Liver (tissue), 3 donors: ENCODE results near the gene SULT1B1.

Source experiments
- FOXA1 ChIP-seq: IDR thresholded peaks from 2 replicates; pipeline ENCODE4 v1.6.1; 2016; ENCODE audit warnings: antibody characterized with exemption
- GABPA ChIP-seq, 2 donors: IDR thresholded peaks in 1 of 2; conservative IDR thresholded peaks in 1 of 2; 2 replicates each; pipeline ENCODE4 v1.6.1; 2016; ENCODE audit warnings: antibody characterized with exemption in 2 of 2, mild to moderate bottlenecking in 1 of 2, moderate library complexity in 1 of 2
- JUND ChIP-seq, 2 donors: IDR thresholded peaks; 2 replicates each; pipeline ENCODE4 v1.6.1; 2016; ENCODE audit warnings: antibody characterized with exemption in 2 of 2
- SP1 ChIP-seq: IDR thresholded peaks from 2 replicates; pipeline ENCODE4 v1.6.1; 2018; ENCODE audit warnings: antibody characterized with exemption, mild to moderate bottlenecking
- TAF1 ChIP-seq: conservative IDR thresholded peaks from 2 replicates; pipeline ENCODE4 v1.6.1; 2016; ENCODE audit warnings: antibody characterized with exemption, mild to moderate bottlenecking
- TF ChIP-seq, protein P1 (sequence below): fragments of 150-350 bp; IDR thresholded peaks from 2 replicates; pipeline ENCODE4 v1.5.1; 2017; ENCODE audit warnings: improper control_type of control experiment, low read depth, low read length; ENCODE audit not compliant: missing input control
- TF ChIP-seq, protein P2 (sequence below): IDR thresholded peaks from 2 replicates; pipeline ENCODE4 v1.6.1; 2016; ENCODE audit warnings: antibody characterized with exemption
- TF ChIP-seq, protein P3 (sequence below): IDR thresholded peaks from 2 replicates; pipeline ENCODE4 v1.6.1; 2016; ENCODE audit warnings: antibody characterized with exemption, mild to moderate bottlenecking
- TF ChIP-seq, protein P4 (sequence below): IDR thresholded peaks from 2 replicates; pipeline ENCODE4 v1.6.1; 2016; ENCODE audit warnings: antibody characterized with exemption
- donor health status: healthy.
- donor health status: healthy.

DNA sequence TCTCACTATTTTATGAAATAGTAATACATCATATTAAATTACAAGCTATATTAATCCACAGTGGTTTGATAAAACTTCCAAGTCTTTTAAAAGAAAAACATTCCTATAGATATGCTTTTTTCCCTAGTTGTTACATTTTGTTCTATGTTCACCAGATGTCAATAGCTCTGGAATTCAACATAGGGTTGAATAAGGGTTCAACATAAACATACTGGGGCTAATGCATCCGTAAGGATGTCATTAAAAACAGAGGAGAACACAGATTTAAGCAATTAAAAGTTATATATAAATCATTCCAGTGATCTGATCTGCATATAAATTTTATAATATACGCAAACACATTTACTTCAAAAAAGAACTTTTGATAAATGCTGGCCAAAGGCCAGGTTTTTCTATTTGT is 32.5 kb downstream of the SULT1B1 start:
- TF ChIP-seq, protein P1, sequence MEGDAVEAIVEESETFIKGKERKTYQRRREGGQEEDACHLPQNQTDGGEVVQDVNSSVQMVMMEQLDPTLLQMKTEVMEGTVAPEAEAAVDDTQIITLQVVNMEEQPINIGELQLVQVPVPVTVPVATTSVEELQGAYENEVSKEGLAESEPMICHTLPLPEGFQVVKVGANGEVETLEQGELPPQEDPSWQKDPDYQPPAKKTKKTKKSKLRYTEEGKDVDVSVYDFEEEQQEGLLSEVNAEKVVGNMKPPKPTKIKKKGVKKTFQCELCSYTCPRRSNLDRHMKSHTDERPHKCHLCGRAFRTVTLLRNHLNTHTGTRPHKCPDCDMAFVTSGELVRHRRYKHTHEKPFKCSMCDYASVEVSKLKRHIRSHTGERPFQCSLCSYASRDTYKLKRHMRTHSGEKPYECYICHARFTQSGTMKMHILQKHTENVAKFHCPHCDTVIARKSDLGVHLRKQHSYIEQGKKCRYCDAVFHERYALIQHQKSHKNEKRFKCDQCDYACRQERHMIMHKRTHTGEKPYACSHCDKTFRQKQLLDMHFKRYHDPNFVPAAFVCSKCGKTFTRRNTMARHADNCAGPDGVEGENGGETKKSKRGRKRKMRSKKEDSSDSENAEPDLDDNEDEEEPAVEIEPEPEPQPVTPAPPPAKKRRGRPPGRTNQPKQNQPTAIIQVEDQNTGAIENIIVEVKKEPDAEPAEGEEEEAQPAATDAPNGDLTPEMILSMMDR = no peak
- TF ChIP-seq SP1 (no peak), GABPA (IDR thresholded peaks at IDR 0.05 in 1 of 2, conservative IDR thresholded peaks at IDR 0.05 in 1 of 2) (no peak), TAF1 (no peak), FOXA1 (no peak), JUND (IDR thresholded peaks at IDR 0.05) (no peak)
- TF ChIP-seq, protein P2, sequence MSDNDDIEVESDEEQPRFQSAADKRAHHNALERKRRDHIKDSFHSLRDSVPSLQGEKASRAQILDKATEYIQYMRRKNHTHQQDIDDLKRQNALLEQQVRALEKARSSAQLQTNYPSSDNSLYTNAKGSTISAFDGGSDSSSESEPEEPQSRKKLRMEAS = no peak
- TF ChIP-seq, protein P3, sequence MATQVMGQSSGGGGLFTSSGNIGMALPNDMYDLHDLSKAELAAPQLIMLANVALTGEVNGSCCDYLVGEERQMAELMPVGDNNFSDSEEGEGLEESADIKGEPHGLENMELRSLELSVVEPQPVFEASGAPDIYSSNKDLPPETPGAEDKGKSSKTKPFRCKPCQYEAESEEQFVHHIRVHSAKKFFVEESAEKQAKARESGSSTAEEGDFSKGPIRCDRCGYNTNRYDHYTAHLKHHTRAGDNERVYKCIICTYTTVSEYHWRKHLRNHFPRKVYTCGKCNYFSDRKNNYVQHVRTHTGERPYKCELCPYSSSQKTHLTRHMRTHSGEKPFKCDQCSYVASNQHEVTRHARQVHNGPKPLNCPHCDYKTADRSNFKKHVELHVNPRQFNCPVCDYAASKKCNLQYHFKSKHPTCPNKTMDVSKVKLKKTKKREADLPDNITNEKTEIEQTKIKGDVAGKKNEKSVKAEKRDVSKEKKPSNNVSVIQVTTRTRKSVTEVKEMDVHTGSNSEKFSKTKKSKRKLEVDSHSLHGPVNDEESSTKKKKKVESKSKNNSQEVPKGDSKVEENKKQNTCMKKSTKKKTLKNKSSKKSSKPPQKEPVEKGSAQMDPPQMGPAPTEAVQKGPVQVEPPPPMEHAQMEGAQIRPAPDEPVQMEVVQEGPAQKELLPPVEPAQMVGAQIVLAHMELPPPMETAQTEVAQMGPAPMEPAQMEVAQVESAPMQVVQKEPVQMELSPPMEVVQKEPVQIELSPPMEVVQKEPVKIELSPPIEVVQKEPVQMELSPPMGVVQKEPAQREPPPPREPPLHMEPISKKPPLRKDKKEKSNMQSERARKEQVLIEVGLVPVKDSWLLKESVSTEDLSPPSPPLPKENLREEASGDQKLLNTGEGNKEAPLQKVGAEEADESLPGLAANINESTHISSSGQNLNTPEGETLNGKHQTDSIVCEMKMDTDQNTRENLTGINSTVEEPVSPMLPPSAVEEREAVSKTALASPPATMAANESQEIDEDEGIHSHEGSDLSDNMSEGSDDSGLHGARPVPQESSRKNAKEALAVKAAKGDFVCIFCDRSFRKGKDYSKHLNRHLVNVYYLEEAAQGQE = no peak
- TF ChIP-seq, protein P4, sequence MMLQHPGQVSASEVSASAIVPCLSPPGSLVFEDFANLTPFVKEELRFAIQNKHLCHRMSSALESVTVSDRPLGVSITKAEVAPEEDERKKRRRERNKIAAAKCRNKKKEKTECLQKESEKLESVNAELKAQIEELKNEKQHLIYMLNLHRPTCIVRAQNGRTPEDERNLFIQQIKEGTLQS = no peak
